Neural progenitor cell (in vitro differentiated cells): ENCODE results near the gene RFXAP. TPM values are rescaled to one million over a fixed set of nuclear protein-coding genes. Genes with fewer than 3 reads are reported as not detected.

ENCODE experiments used
- DNase-seq: peaks from one replicate; pipeline ENCODE4 v3.0.0-alpha.2; 2016; ENCODE audit warnings: low spot score
- H2AFZ ChIP-seq: fragments of 200-600 bp; sonication (generic); replicated peaks from 2 replicates; pipeline ENCODE4 v1.6.1; 2016; ENCODE audit warnings: antibody characterized with exemption
- H3F3A ChIP-seq: fragments of 200-600 bp; sonication (generic); 2 replicates; pipeline ENCODE4 v1.6.1; 2016; ENCODE audit warnings: antibody characterized with exemption, low read depth
- H3K27ac ChIP-seq: fragments of 200-600 bp; sonication (generic); 2 replicates; pipeline ENCODE4 v1.5.1; 2016; ENCODE audit warnings: mild to moderate bottlenecking
- H3K27me3 ChIP-seq: fragments of 200-600 bp; sonication (generic); 2 replicates; pipeline ENCODE4 v1.6.1; 2016; ENCODE audit warnings: mild to moderate bottlenecking, moderate library complexity
- H3K36me3 ChIP-seq: fragments of 200-600 bp; sonication (generic); 2 replicates; pipeline ENCODE4 v1.5.1; 2016
- H3K4me1 ChIP-seq: fragments of 200-600 bp; sonication (generic); 2 replicates; pipeline ENCODE4 v1.6.1; 2016; ENCODE audit warnings: mixed run types
- H3K4me2 ChIP-seq: fragments of 200-600 bp; sonication (generic); 2 replicates; pipeline ENCODE4 v1.6.1; 2016
- H3K4me3 ChIP-seq: fragments of 200-600 bp; sonication (generic); 2 replicates; pipeline ENCODE4 v1.5.1; 2016
- H3K79me2 ChIP-seq: fragments of 200-600 bp; sonication (generic); 2 replicates; pipeline ENCODE4 v1.6.1; 2016; ENCODE audit warnings: low read depth
- H3K9ac ChIP-seq: fragments of 200-600 bp; sonication (generic); 2 replicates; pipeline ENCODE4 v1.6.1; 2016
- H3K9me3 ChIP-seq: fragments of 200-600 bp; sonication (generic); 2 replicates; pipeline ENCODE4 v1.5.1; 2016; ENCODE audit warnings: low read depth
- H4K20me1 ChIP-seq: fragments of 200-600 bp; sonication (generic); 2 replicates; pipeline ENCODE4 v1.6.1; 2016; ENCODE audit warnings: low read depth
- H3K27ac Mint-ChIP-seq: 3 replicates; pipeline ENCODE4 v1.8.0; 2021; ENCODE audit warnings: mixed read lengths
- H3K27me3 Mint-ChIP-seq: 2 replicates; pipeline ENCODE4 v1.8.0; 2022; ENCODE audit warnings: low read depth, mild to moderate bottlenecking, inconsistent platforms, moderate library complexity, mixed read lengths; ENCODE audit not compliant: insufficient read depth
- H3K36me3 Mint-ChIP-seq: 3 replicates; pipeline ENCODE4 v1.8.0; 2021; ENCODE audit warnings: mixed read lengths
- H3K4me1 Mint-ChIP-seq: 3 replicates; pipeline ENCODE4 v1.8.0; 2021; ENCODE audit warnings: mixed read lengths
- H3K4me3 Mint-ChIP-seq: 3 replicates; pipeline ENCODE4 v1.8.0; 2021; ENCODE audit warnings: mild to moderate bottlenecking, moderate library complexity, mixed read lengths
- H3K9me3 Mint-ChIP-seq: 3 replicates; pipeline ENCODE4 v1.8.0; 2020; ENCODE audit warnings: mixed read lengths
- CTCF ChIP-seq: fragments of 200-600 bp; sonication (generic); IDR thresholded peaks from 2 replicates; pipeline ENCODE4 v1.5.1; 2017; ENCODE audit warnings: antibody characterized with exemption, mild to moderate bottlenecking
- EZH2 ChIP-seq: fragments of 200-600 bp; sonication (generic); IDR thresholded peaks from 2 replicates; pipeline ENCODE4 v1.6.1; 2017; ENCODE audit warnings: antibody characterized with exemption, mild to moderate bottlenecking, moderate library complexity
- EZH2phosphoT487 ChIP-seq: fragments of 200-600 bp; sonication (generic); IDR thresholded peaks from 2 replicates; pipeline ENCODE4 v1.6.1; 2017; ENCODE audit warnings: antibody characterized with exemption
- total RNA-seq: library from RNA; depleted of rRNA; stranded (reverse); fragments of >200 nt; gene quantifications from 2 replicates; pipeline ENCODE4 v1.2.3, GENCODE V29; 2015; ENCODE audit warnings: low replicate concordance

Gene RFXAP
- total RNA-seq, 1 donor from 2014 or later = 10.4 TPM

- Mint-ChIP-seq H3K4me3 (no peak overlapping the region), H3K4me1 (peaks cover 5% of the 10 kb centered on the region), H3K27me3 (no peaks in the 10 kb centered on the region), H3K27ac (no peak overlapping the region), H3K9me3 (no peaks in the 10 kb centered on the region), H3K36me3 (no peaks in the 10 kb centered on the region)
- Histone ChIP-seq H3F3A (no peaks in the 10 kb centered on the region), H3K79me2 (no peaks in the 10 kb centered on the region), H3K9me3 (no peaks in the 10 kb centered on the region), H3K9ac (no peak overlapping the region), H3K4me2 (no peak overlapping the region), H3K36me3 (no peaks in the 10 kb centered on the region), H4K20me1 (no peaks in the 10 kb centered on the region), H3K4me1 (no peaks in the 10 kb centered on the region), H3K27ac (no peak overlapping the region), H3K27me3 (no peaks in the 10 kb centered on the region), H3K4me3 (no peak overlapping the region), H2AFZ (no peak overlapping the region)
- TF ChIP-seq EZH2phosphoT487 (no peak), CTCF (no peak), EZH2 (no peak)
- DNase-seq = no peak
Observed at GRCh38 chr13:36796052-36796451, 23.0 kb upstream of the RFXAP start.

GRCh38 chr13:36801035-36801434, 18.0 kb upstream of the RFXAP start:
- Histone ChIP-seq H3K36me3 (no peaks in the 10 kb centered on the region), H3K27ac (no peak overlapping the region), H3K9ac (no peak overlapping the region), H3F3A (no peaks in the 10 kb centered on the region), H2AFZ (no peak overlapping the region), H3K4me2 (no peak overlapping the region), H3K79me2 (no peaks in the 10 kb centered on the region), H3K4me3 (no peak overlapping the region), H3K9me3 (no peaks in the 10 kb centered on the region), H4K20me1 (no peaks in the 10 kb centered on the region), H3K4me1 (no peaks in the 10 kb centered on the region), H3K27me3 (no peaks in the 10 kb centered on the region)
- no peak for DNase-seq
- Mint-ChIP-seq H3K27me3 (no peaks in the 10 kb centered on the region), H3K4me3 (no peak overlapping the region), H3K27ac (no peak overlapping the region), H3K4me1 (peaks cover 22% of the 10 kb centered on the region), H3K36me3 (no peaks in the 10 kb centered on the region), H3K9me3 (no peaks in the 10 kb centered on the region)
- no peak for TF ChIP-seq EZH2phosphoT487

GRCh38 chr13:36804588-36804987, 14.4 kb upstream of the RFXAP start:
- Mint-ChIP-seq H3K4me1 (peaks cover 22% of the 10 kb centered on the region), H3K36me3 (no peaks in the 10 kb centered on the region), H3K27me3 (no peaks in the 10 kb centered on the region), H3K27ac (no peak overlapping the region), H3K4me3 (no peak overlapping the region), H3K9me3 (no peaks in the 10 kb centered on the region)
- H3K4me2 ChIP-seq = no peak overlapping the region
- H3K9me3 ChIP-seq = no peaks in the 10 kb centered on the region
- H2AFZ ChIP-seq = no peak overlapping the region
- no peaks in the 10 kb centered on the region for H3K27me3 ChIP-seq
- H3K9ac ChIP-seq = no peak overlapping the region
- no peaks in the 10 kb centered on the region for H3K36me3 ChIP-seq
- no peak overlapping the region for H3K27ac ChIP-seq
- no peaks in the 10 kb centered on the region for H3K79me2 ChIP-seq
- no peaks in the 10 kb centered on the region for H4K20me1 ChIP-seq
- no peak for TF ChIP-seq CTCF
- DNase-seq = no peak
- H3K4me3 ChIP-seq = no peak overlapping the region
- H3F3A ChIP-seq = no peaks in the 10 kb centered on the region
- no peaks in the 10 kb centered on the region for H3K4me1 ChIP-seq

GRCh38 chr13:36806102-36806501, 12.9 kb upstream of the RFXAP start:
- H3K4me3 Mint-ChIP-seq = no peak overlapping the region
- Histone ChIP-seq H3K4me1 (no peaks in the 10 kb centered on the region), H3K9ac (no peak overlapping the region), H3K36me3 (no peaks in the 10 kb centered on the region), H3K4me3 (no peak overlapping the region), H3K27ac (no peak overlapping the region), H3K27me3 (no peaks in the 10 kb centered on the region), H4K20me1 (no peaks in the 10 kb centered on the region), H3K79me2 (no peaks in the 10 kb centered on the region), H3K9me3 (no peaks in the 10 kb centered on the region), H2AFZ (peak overlapping the region; percentile 38), H3F3A (no peaks in the 10 kb centered on the region), H3K4me2 (no peak overlapping the region)
- H3K36me3 Mint-ChIP-seq = no peaks in the 10 kb centered on the region
- no peaks in the 10 kb centered on the region for H3K9me3 Mint-ChIP-seq
- H3K4me1 Mint-ChIP-seq = peaks cover 21% of the 10 kb centered on the region
- peaks cover under 1% of the 10 kb centered on the region for H3K27me3 Mint-ChIP-seq
- H3K27ac Mint-ChIP-seq = no peak overlapping the region
- no peak for DNase-seq
- TF ChIP-seq EZH2 = no peak
- no peak for TF ChIP-seq EZH2phosphoT487
- TF ChIP-seq CTCF = no peak
